ENCODE measurements around the gene ZNF598.

GRCh38 chr16:1973461-1974156, 36.0 kb downstream of the ZNF598 start:
- TF ChIP-seq POLR2AphosphoS5 (IDR thresholded peaks at IDR 0.05; ENCODE audit: low read depth, low read length) (no peak), EZH2phosphoT487 (IDR thresholded peaks at IDR 0.05; ENCODE audit: borderline replicate concordance, low read depth) (no peak), JUND (IDR thresholded peaks at IDR 0.05) (no peak), YY1 (IDR thresholded peaks at IDR 0.05; ENCODE audit: low read depth) (no peak)
- TF ChIP-seq, protein P1, sequence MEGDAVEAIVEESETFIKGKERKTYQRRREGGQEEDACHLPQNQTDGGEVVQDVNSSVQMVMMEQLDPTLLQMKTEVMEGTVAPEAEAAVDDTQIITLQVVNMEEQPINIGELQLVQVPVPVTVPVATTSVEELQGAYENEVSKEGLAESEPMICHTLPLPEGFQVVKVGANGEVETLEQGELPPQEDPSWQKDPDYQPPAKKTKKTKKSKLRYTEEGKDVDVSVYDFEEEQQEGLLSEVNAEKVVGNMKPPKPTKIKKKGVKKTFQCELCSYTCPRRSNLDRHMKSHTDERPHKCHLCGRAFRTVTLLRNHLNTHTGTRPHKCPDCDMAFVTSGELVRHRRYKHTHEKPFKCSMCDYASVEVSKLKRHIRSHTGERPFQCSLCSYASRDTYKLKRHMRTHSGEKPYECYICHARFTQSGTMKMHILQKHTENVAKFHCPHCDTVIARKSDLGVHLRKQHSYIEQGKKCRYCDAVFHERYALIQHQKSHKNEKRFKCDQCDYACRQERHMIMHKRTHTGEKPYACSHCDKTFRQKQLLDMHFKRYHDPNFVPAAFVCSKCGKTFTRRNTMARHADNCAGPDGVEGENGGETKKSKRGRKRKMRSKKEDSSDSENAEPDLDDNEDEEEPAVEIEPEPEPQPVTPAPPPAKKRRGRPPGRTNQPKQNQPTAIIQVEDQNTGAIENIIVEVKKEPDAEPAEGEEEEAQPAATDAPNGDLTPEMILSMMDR (IDR thresholded peaks at IDR 0.05): no peak
- TF ChIP-seq, protein P2, sequence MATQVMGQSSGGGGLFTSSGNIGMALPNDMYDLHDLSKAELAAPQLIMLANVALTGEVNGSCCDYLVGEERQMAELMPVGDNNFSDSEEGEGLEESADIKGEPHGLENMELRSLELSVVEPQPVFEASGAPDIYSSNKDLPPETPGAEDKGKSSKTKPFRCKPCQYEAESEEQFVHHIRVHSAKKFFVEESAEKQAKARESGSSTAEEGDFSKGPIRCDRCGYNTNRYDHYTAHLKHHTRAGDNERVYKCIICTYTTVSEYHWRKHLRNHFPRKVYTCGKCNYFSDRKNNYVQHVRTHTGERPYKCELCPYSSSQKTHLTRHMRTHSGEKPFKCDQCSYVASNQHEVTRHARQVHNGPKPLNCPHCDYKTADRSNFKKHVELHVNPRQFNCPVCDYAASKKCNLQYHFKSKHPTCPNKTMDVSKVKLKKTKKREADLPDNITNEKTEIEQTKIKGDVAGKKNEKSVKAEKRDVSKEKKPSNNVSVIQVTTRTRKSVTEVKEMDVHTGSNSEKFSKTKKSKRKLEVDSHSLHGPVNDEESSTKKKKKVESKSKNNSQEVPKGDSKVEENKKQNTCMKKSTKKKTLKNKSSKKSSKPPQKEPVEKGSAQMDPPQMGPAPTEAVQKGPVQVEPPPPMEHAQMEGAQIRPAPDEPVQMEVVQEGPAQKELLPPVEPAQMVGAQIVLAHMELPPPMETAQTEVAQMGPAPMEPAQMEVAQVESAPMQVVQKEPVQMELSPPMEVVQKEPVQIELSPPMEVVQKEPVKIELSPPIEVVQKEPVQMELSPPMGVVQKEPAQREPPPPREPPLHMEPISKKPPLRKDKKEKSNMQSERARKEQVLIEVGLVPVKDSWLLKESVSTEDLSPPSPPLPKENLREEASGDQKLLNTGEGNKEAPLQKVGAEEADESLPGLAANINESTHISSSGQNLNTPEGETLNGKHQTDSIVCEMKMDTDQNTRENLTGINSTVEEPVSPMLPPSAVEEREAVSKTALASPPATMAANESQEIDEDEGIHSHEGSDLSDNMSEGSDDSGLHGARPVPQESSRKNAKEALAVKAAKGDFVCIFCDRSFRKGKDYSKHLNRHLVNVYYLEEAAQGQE (IDR thresholded peaks at IDR 0.05; ENCODE audit: low read depth, low read length): no peak

All from SK-N-SH (cell line).